Common myeloid progenitor, CD34-positive (primary cell): ENCODE data around the gene DPYSL3.

Experiments used
- CTCF ChIA-PET: fragments of 350-600 bp; sonication (Branson Sonifier 250); formaldehyde crosslinking; loops from one replicate; lab custom pipeline; 2021; ENCODE audit warnings: antibody characterized with exemption; lab: Charles Lee
- POLR2A ChIA-PET: fragments of 350-600 bp; sonication (Branson Sonifier 250); formaldehyde crosslinking; loops from one replicate; lab custom pipeline; 2021; ENCODE audit warnings: antibody characterized with exemption; lab: Charles Lee
- DNase-seq, 3 donors: peaks; one replicate each; pipeline versions ENCODE4 v3.0.0 to v3.0.0-alpha.2; 2013
- H3K27ac ChIP-seq, 2 experiments: 1 replicate in 1 of 2; 2 replicates in 1 of 2; pipeline ENCODE4 v1.7.0; 2013; ENCODE audit warnings: inconsistent platforms in 2 of 2, low read length in 2 of 2, mild to moderate bottlenecking in 2 of 2, low read depth in 1 of 2, moderate library complexity in 1 of 2; ENCODE audit not compliant: severe bottlenecking in 2 of 2, insufficient read depth in 1 of 2, poor library complexity in 1 of 2
- H3K27me3 ChIP-seq, 5 experiments: replicated peaks in 2 of 5; 1 replicate in 3 of 5; 2 replicates in 2 of 5; pipeline versions ENCODE4 v1.6.1 to v1.7.0; 2013; ENCODE audit warnings: low read length in 4 of 5, mild to moderate bottlenecking in 2 of 5, moderate library complexity in 2 of 5, inconsistent platforms in 1 of 5; ENCODE audit not compliant: insufficient read depth in 5 of 5, control insufficient read depth in 4 of 5
- H3K36me3 ChIP-seq, 4 experiments: 1 replicate in 2 of 4; 2 replicates in 2 of 4; pipeline versions ENCODE4 v1.6.1 to v1.7.0; 2013; ENCODE audit warnings: low read length in 3 of 4, control low read depth in 1 of 4, mild to moderate bottlenecking in 1 of 4; ENCODE audit not compliant: control insufficient read depth in 4 of 4, insufficient read depth in 4 of 4
- H3K4me1 ChIP-seq, 4 experiments: 1 replicate in 3 of 4; 2 replicates in 1 of 4; pipeline versions ENCODE4 v1.6.1 to v1.7.1; 2013; ENCODE audit warnings: low read length in 3 of 4, mild to moderate bottlenecking in 3 of 4, control low read depth in 1 of 4, inconsistent platforms in 1 of 4, moderate library complexity in 1 of 4; ENCODE audit not compliant: control insufficient read depth in 4 of 4, insufficient read depth in 4 of 4; ENCODE audit errors: control extremely low read depth in 1 of 4
- H3K4me3 ChIP-seq, 7 experiments: 1 replicate in 4 of 7; 2 replicates in 3 of 7; pipeline versions ENCODE4 v1.5.1 to v1.7.0; 2013; ENCODE audit warnings: mild to moderate bottlenecking in 7 of 7, low read length in 6 of 7, moderate library complexity in 6 of 7, inconsistent platforms in 2 of 7, low read depth in 2 of 7, control low read depth in 1 of 7; ENCODE audit not compliant: insufficient read depth in 4 of 7, control insufficient read depth in 1 of 7; ENCODE audit errors: extremely low read depth in 1 of 7
- H3K9me3 ChIP-seq, 5 experiments: 1 replicate in 4 of 5; 2 replicates in 1 of 5; pipeline versions ENCODE4 v1.6.1 to v1.7.1; 2013; ENCODE audit warnings: low read length in 4 of 5, mild to moderate bottlenecking in 2 of 5, inconsistent platforms in 1 of 5, low read depth in 1 of 5, moderate library complexity in 1 of 5; ENCODE audit not compliant: control insufficient read depth in 4 of 5, insufficient read depth in 2 of 5; ENCODE audit errors: control extremely low read depth in 1 of 5
- WGBS: methylation state at CpG from one replicate; pipeline ENCODE4 v1.1.5; 2013; ENCODE audit not compliant: insufficient coverage; 5-methylcytosine and 5-hydroxymethylcytosine counted together

DPYSL3 gene

DNA sequence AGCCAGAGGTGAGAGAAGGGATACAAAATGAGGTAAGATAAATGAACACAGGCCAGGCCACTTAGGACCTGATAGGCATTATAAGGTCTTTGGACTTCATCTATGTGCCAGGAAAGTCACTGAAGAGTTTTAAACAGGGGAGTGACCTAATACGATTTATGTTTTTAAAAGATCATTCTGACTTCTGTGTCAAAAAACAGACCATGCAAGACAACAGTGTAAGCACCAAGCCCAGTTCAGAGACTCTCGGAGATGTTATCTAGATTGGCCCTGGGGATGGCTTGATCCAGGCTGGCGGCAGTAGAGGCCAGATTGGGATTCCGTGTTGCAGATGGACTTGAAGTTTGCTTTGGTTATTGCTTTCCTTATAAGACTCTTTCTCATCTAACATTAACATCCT, 43.0 kb upstream of the DPYSL3 start:
- Histone ChIP-seq H3K4me3 (no peak overlapping the region), H3K27me3 (no peaks in the 10 kb centered on the region), H3K27ac (no peak overlapping the region), H3K36me3 (no peaks in the 10 kb centered on the region), H3K4me1 (peaks cover 0 to 9% (median 4%) of the 10 kb centered on the region in 4 experiments), H3K9me3 (peaks cover 0 to 3% (median 0%) of the 10 kb centered on the region in 5 experiments)
- ChIA-PET POLR2A (no interaction called here), CTCF (interaction anchor here (1.4 to 2.0 kb wide), 2 partner anchors 43 to 88 kb away, joined by 3 to 9 read pairs; partner anchors contain the start of gene DPYSL3)
- no peak for DNase-seq
- WGBS, result 97% methylated on average over 4 of the region's 4 CpGs

DNA sequence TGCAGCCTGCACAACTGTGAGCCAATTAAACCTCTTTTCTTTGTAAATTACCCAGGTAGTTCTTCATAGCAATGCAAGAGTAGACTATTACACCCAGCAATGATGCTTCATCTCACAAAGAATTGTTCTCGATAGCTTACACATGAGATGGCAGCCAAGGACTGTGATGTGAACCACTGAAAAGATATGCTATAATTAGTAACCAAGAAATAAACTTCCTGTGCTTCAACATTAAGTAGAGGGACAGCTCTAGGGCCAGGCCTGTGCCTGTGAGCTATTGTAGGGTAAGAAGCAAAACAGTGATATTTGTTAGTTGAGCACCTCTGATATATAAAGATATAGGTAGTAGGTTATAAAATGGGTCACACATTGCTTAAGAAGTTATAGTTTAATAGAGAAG, 41.8 kb upstream of the DPYSL3 start:
- Histone ChIP-seq H3K36me3 (no peaks in the 10 kb centered on the region), H3K4me1 (peaks cover 0 to 9% (median 4%) of the 10 kb centered on the region in 4 experiments), H3K4me3 (no peak overlapping the region), H3K27ac (no peak overlapping the region), H3K27me3 (no peaks in the 10 kb centered on the region), H3K9me3 (peaks cover 0 to 3% (median 0%) of the 10 kb centered on the region in 5 experiments)
- ChIA-PET POLR2A (no interaction called here), CTCF (interaction anchor here (1.0 to 1.6 kb wide), 4 partner anchors 24 to 97 kb away, joined by 3 to 4 read pairs (median 3); partner anchors contain the start of gene DPYSL3)
- no CpG with 5 or more reads among the region's 1 CpG for WGBS
- DNase-seq, result no peak

DNA sequence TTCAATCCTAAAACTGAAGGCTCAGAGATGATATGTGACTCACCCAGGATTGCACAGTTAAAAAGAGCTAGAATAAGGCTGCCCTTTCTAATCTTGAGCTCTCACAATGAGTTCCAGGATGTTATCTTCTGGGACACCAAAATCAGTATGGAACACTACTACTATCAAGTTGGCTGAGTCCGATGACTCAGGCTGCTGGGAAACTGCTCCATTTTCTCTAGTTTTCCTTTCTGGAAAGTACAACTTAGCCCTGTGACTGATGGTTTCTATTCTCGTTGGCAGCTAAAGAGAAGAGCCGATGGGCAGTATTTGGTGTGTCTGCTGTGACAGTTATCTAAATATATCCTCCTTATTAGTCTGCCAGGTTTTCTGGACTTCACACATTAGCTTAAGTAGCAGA, 37.9 kb upstream of the DPYSL3 start:
- Histone ChIP-seq H3K27me3 (no peaks in the 10 kb centered on the region), H3K27ac (no peak overlapping the region), H3K9me3 (peaks cover 0 to 3% (median 0%) of the 10 kb centered on the region in 5 experiments), H3K4me3 (no peak overlapping the region), H3K4me1 (peaks cover 0 to 8% (median 3%) of the 10 kb centered on the region in 4 experiments), H3K36me3 (no peaks in the 10 kb centered on the region)
- DNase-seq, result no peak
- POLR2A ChIA-PET, result no interaction called here
- 94% methylated on average over 2 of the region's 3 CpGs for WGBS
- CTCF ChIA-PET, result interaction anchor here (1.1 to 1.4 kb wide), 2 partner anchors 9 to 11 kb away, joined by 3 to 4 read pairs; no protein-coding TSS in a partner anchor

DNA sequence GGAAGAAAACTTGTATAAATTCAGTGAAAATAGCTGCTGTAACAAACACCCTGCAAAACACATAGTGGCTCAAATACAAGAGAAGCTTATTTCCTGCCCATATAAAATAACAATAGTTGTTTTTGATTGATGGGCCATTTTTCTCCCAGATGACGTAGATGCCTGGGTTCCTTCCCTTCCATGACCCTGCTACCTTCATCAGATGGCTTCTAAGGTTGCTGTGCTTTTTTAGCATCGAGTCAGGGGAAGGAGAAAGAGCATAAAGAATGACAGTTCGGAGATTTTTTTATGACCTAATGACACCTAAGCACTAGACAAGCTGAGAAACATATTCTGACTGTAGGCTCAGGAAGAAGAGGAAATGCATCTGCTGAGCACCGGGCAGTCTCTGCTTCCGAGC, 34.7 kb upstream of the DPYSL3 start:
- no peak for DNase-seq
- no peaks in the 10 kb centered on the region for H3K27me3 ChIP-seq
- H3K4me1 ChIP-seq, result peaks cover 0 to 3% (median 0%) of the 10 kb centered on the region in 4 experiments
- no peak overlapping the region for H3K27ac ChIP-seq
- H3K36me3 ChIP-seq, result no peaks in the 10 kb centered on the region
- H3K9me3 ChIP-seq, result no peaks in the 10 kb centered on the region
- CTCF ChIA-PET, result no interaction called here
- H3K4me3 ChIP-seq, result no peak overlapping the region
- POLR2A ChIA-PET, result interaction anchor here (0.6 kb wide), 1 partner anchor 583 kb away, joined by 3 read pairs; no protein-coding TSS in a partner anchor
- 57% methylated on average over 1 of the region's 5 CpGs for WGBS

DNA sequence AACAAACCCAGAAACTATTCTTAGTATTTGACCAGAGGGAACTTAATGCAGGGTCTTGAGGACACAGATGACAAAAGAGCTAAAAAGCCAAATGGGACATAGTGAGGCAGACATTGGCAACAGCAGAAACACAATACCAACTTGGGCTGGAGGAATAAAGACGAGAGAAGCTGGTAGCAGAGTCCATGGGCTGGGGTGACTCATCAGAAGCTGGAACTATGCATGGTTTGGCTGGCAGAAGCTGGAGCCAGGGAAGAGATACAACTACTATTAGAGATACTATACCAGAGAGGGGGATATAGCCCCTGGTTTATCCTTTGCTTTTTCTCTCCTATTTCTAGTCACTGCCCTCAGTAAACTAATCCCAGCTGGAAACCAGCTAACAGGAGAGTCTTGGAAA, 29.2 kb upstream of the DPYSL3 start:
- no peaks in the 10 kb centered on the region for H3K27me3 ChIP-seq
- WGBS, result no CpG with 5 or more reads among the region's 1 CpG
- no peaks in the 10 kb centered on the region for H3K36me3 ChIP-seq
- H3K4me1 ChIP-seq, result no peaks in the 10 kb centered on the region
- ChIA-PET POLR2A (no interaction called here), CTCF (interaction anchor here (0.6 to 4.6 kb wide), 6 partner anchors 9 to 75 kb away, joined by 3 to 16 read pairs (median 6); partner anchors contain the start of gene DPYSL3)
- H3K4me3 ChIP-seq, result no peak overlapping the region
- no peaks in the 10 kb centered on the region for H3K9me3 ChIP-seq
- H3K27ac ChIP-seq, result no peak overlapping the region
- no peak for DNase-seq

DNA sequence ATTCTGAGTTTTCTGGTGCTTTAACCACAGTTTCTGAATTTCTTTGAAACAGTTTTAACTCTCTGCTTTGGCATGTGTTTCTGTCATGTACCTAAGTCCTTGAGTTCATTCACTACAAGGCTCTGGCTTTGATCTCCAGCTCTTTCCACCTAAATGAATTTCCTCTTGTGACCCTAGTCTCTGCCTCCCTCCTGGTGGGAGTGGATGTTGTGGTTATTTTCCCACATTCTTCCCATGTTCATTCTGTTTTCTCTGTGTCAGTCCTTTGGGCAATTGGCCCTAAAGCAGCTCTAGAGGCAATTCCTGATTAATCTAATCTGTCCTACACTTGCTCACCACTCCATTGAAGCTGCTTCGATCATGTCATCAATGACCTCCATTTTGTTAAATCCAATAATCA, 28.4 kb upstream of the DPYSL3 start:
- 100% methylated on average over 1 of the region's 1 CpG for WGBS
- Histone ChIP-seq H3K27me3 (no peaks in the 10 kb centered on the region), H3K36me3 (no peaks in the 10 kb centered on the region), H3K9me3 (no peaks in the 10 kb centered on the region), H3K27ac (no peak overlapping the region), H3K4me3 (no peak overlapping the region), H3K4me1 (no peaks in the 10 kb centered on the region)
- CTCF ChIA-PET, result interaction anchor here (0.9 to 4.6 kb wide), 5 partner anchors 10 to 74 kb away, joined by 3 to 16 read pairs (median 7); partner anchors contain the start of gene DPYSL3
- DNase-seq, result no peak
- POLR2A ChIA-PET, result no interaction called here

DNA sequence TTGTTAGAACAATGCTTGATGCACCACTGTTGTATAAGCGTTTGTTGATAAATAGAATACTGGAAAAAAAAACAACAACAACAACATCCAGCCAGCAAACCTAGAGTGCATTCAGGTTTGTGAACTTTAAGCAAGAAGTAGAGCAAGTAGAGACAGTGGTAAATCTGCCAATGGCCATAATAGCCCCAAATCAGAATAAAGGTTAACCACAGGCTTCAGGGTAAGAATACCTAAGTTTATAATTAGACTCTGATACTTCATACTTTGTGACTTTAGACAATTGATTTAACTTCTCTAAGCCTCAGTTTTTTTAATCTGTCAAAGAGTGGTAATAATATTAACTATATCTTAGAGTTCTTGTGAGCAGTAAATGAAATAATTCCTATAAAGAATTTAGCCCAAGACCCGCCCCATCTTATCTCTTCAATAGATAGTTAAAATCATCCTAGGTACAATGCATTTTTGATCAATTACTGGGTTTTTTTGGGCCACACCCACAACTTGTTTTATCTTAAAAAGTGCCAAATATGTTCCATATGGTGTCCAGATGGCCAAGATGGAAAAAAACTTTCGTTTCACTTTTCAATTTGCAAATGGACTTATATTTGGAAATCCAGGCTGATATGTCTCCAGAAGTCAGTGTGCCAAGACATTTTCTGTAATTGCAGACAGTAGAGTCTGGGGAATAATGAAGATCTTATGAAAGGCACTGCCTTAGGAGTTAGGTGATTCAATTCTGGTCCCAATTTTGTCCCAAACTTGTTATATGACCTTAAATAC, 24.5 kb upstream of the DPYSL3 start:
- no peaks in the 10 kb centered on the region for H3K9me3 ChIP-seq
- POLR2A ChIA-PET, result no interaction called here
- H3K27me3 ChIP-seq, result no peaks in the 10 kb centered on the region
- H3K4me1 ChIP-seq, result no peaks in the 10 kb centered on the region
- CTCF ChIA-PET, result interaction anchor here (1.0 kb wide), 1 partner anchor 8 kb away, joined by 4 read pairs; no protein-coding TSS in a partner anchor
- 90% methylated on average over 2 of the region's 3 CpGs for WGBS
- H3K27ac ChIP-seq, result no peak overlapping the region
- DNase-seq, result no peak
- H3K4me3 ChIP-seq, result no peak overlapping the region
- H3K36me3 ChIP-seq, result no peaks in the 10 kb centered on the region
